SW480 (cell line): ENCODE measurements around the gene FAM131B.

Experiments used
- DNase-seq: peaks from one replicate; pipeline ENCODE4 v3.0.0-alpha.2; 2016; ENCODE audit warnings: low spot score

FAM131B gene

GRCh38 chr7:143382791-143383641 lies 20.5 kb upstream of the FAM131B start:
- no peak for DNase-seq

GRCh38 chr7:143382126-143382790 lies 19.7 kb upstream of the FAM131B start:
- DNase-seq, result no peak

- DNase-seq, result no peak
Observed at GRCh38 chr7:143381427-143382125, 19.1 kb upstream of the FAM131B start.

- DNase-seq, result peak; percentile 89
Observed at GRCh38 chr7:143380646-143381426, 18.3 kb upstream of the FAM131B start, which contains the start of gene ZYX. Gene ZYX (plus strand): TSS chr7:143381345. CDS start chr7:143381572, 227 bp downstream.

- DNase-seq, result peak; percentile 77
Observed at GRCh38 chr7:143380260-143380645, 17.7 kb upstream of the FAM131B start.

GRCh38 chr7:143379611-143380259 lies 17.2 kb upstream of the FAM131B start:
- no peak for DNase-seq

- no peak for DNase-seq
Observed at GRCh38 chr7:143376396-143376795, 13.9 kb upstream of the FAM131B start.

- peak; percentile 36 for DNase-seq
Observed at GRCh38 chr7:143375298-143376034, 13.0 kb upstream of the FAM131B start.

GRCh38 chr7:143374561-143374960 lies 12.0 kb upstream of the FAM131B start:
- no peak for DNase-seq

GRCh38 chr7:143373255-143373794 lies 10.8 kb upstream of the FAM131B start:
- no peak for DNase-seq

GRCh38 chr7:143372070-143372469 lies 9.6 kb upstream of the FAM131B start:
- DNase-seq, result no peak

- no peak for DNase-seq
Observed at GRCh38 chr7:143369678-143370651, 7.5 kb upstream of the FAM131B start.

- DNase-seq, result no peak
Observed at GRCh38 chr7:143368387-143368786, 5.9 kb upstream of the FAM131B start.

GRCh38 chr7:143367972-143368371 lies 5.5 kb upstream of the FAM131B start:
- DNase-seq, result peak; percentile 54

- DNase-seq, result no peak
Observed at GRCh38 chr7:143363016-143363937, 764 bp upstream of the FAM131B start.

- no peak for DNase-seq
Observed at GRCh38 chr7:143361552-143362130, 872 bp downstream of the FAM131B start.

- DNase-seq, result no peak
Observed at GRCh38 chr7:143360788-143361551, 1.5 kb downstream of the FAM131B start.
